GM23248 (cell line): Measurements from ENCODE around the gene CDH1. TPM values are rescaled to one million over a fixed set of nuclear protein-coding genes. Genes with fewer than 3 reads are reported as not detected.
"Not testable (repeated sequence)": the region's sequence is repeated elsewhere in the genome, so short reads cannot be mapped to it uniquely, and the experiment has no call there.

Experiments
- DNase-seq: peaks from one replicate; pipeline ENCODE4 v3.0.0-alpha.2; 2015
- H2AFZ ChIP-seq: fragments of 200-600 bp; sonication (generic); 2 replicates; pipeline ENCODE4 v1.6.1; 2016; ENCODE audit warnings: antibody characterized with exemption
- H3F3A ChIP-seq: fragments of 200-600 bp; sonication (generic); 2 replicates; pipeline ENCODE4 v1.6.1; 2016; ENCODE audit warnings: mild to moderate bottlenecking, antibody characterized with exemption, mixed run types; ENCODE audit not compliant: insufficient read depth
- H3K27ac ChIP-seq: fragments of 200-600 bp; sonication (generic); 2 replicates; pipeline ENCODE4 v1.5.1; 2016; ENCODE audit warnings: mild to moderate bottlenecking
- H3K27me3 ChIP-seq: fragments of 200-600 bp; sonication (generic); replicated peaks from 2 replicates; pipeline ENCODE4 v1.6.1; 2016; ENCODE audit warnings: mild to moderate bottlenecking; ENCODE audit not compliant: insufficient read depth
- H3K36me3 ChIP-seq: fragments of 200-600 bp; sonication (generic); 2 replicates; pipeline ENCODE4 v1.6.1; 2016; ENCODE audit warnings: low read depth, mild to moderate bottlenecking
- H3K4me1 ChIP-seq: fragments of 200-600 bp; sonication (generic); 2 replicates; pipeline ENCODE4 v1.6.1; 2016; ENCODE audit warnings: mild to moderate bottlenecking; ENCODE audit not compliant: insufficient read depth
- H3K4me2 ChIP-seq: fragments of 200-600 bp; sonication (generic); one replicate; pipeline ENCODE4 v1.6.1; 2016; ENCODE audit warnings: mild to moderate bottlenecking; ENCODE audit not compliant: unreplicated experiment
- H3K4me3 ChIP-seq: fragments of 200-600 bp; sonication (generic); 2 replicates; pipeline ENCODE4 v1.5.1; 2016; ENCODE audit warnings: mild to moderate bottlenecking
- H3K79me2 ChIP-seq: fragments of 200-600 bp; sonication (generic); 2 replicates; pipeline ENCODE4 v1.6.1; 2016; ENCODE audit warnings: mild to moderate bottlenecking; ENCODE audit not compliant: insufficient read depth
- H3K9ac ChIP-seq: fragments of 200-600 bp; sonication (generic); 2 replicates; pipeline ENCODE4 v1.6.1; 2016; ENCODE audit warnings: mild to moderate bottlenecking
- H3K9me2 ChIP-seq: fragments of 200-600 bp; sonication (generic); 2 replicates; pipeline ENCODE4 v1.6.1; 2016; ENCODE audit warnings: mixed run types, mild to moderate bottlenecking, moderate library complexity; ENCODE audit not compliant: insufficient read depth
- H3K9me3 ChIP-seq: fragments of 200-600 bp; sonication (generic); one replicate; pipeline ENCODE4 v1.6.1; 2017; ENCODE audit warnings: low read depth
- H4K20me1 ChIP-seq: fragments of 200-600 bp; sonication (generic); 2 replicates; pipeline ENCODE4 v1.6.0; 2016; ENCODE audit not compliant: insufficient read depth
- EZH2 ChIP-seq: fragments of 200-600 bp; sonication (generic); IDR thresholded peaks from 2 replicates; pipeline ENCODE4 v1.6.1; 2018; ENCODE audit warnings: antibody characterized with exemption, mild to moderate bottlenecking; ENCODE audit not compliant: insufficient read depth, poor library complexity, severe bottlenecking
- EZH2phosphoT487 ChIP-seq: fragments of 200-600 bp; sonication (generic); IDR thresholded peaks from 2 replicates; pipeline ENCODE4 v1.6.1; 2018; ENCODE audit warnings: antibody characterized with exemption, moderate library complexity, mild to moderate bottlenecking, low read depth; ENCODE audit not compliant: insufficient read depth
- WGBS, 2 experiments: methylation state at CpG; one replicate each; pipeline ENCODE4 v1.1.6; 2015 to 2017; ENCODE audit warnings: low lambda C conversion rate in 2 of 2, low coverage in 1 of 2; ENCODE audit errors: missing lambda C conversion rate in 2 of 2; 5-methylcytosine and 5-hydroxymethylcytosine counted together
- in situ Hi-C: fragments of 300-500 bp; cut with MboI; formaldehyde crosslinking; loops from 2 replicates; pipeline ENCODE4 v1.15.0; 2020
- polyA plus RNA-seq: library from polyadenylated mRNA; unstranded; fragments of >200 nt; fragmentation: Nextera tagmentation; extraction: Ambion mirVana; gene quantifications from 2 replicates; pipeline ENCODE4 v1.2.1, GENCODE V29; 2016
- total RNA-seq: library from RNA; depleted of rRNA; stranded (reverse); fragments of >200 nt; shearing (Covaris generic); gene quantifications from 2 replicates; pipeline ENCODE4 v1.2.3, GENCODE V29; 2014

Gene CDH1
- total and polyA plus RNA-seq, 2 experiments from 2014 or later, result 0.04 TPM; not detected in 1

GRCh38 chr16:68715471-68715870, 21.6 kb upstream of the CDH1 start:
- no peaks in the 10 kb centered on the region for H3K79me2 ChIP-seq
- no peaks in the 10 kb centered on the region for H3K9me2 ChIP-seq
- H3K36me3 ChIP-seq, result no peaks in the 10 kb centered on the region
- no peaks in the 10 kb centered on the region for H3F3A ChIP-seq
- in situ Hi-C loops, result loop anchor here (25.0 kb wide), 1 partner anchor 397 kb away; the partner anchor contains the start of gene HAS3
- 21% methylated on average over 5 of the region's 5 CpGs for WGBS, 2 experiments
- TF ChIP-seq EZH2 (no peak), EZH2phosphoT487 (no peak)
- no peak overlapping the region for H3K4me2 ChIP-seq
- H3K4me3 ChIP-seq, result no peak overlapping the region
- no peak for DNase-seq
- H3K4me1 ChIP-seq, result no peaks in the 10 kb centered on the region
- H3K27me3 ChIP-seq, result peaks cover 20% of the 10 kb centered on the region
- H3K9ac ChIP-seq, result no peak overlapping the region
- no peaks in the 10 kb centered on the region for H4K20me1 ChIP-seq
- no peaks in the 10 kb centered on the region for H3K9me3 ChIP-seq
- no peak overlapping the region for H2AFZ ChIP-seq
- no peak overlapping the region for H3K27ac ChIP-seq

- H3K4me3 ChIP-seq, H3K4me1 ChIP-seq, H3K9me3 ChIP-seq, H3K9me2 ChIP-seq, H3K4me2 ChIP-seq, H3F3A ChIP-seq, DNase-seq, H3K27ac ChIP-seq, H3K9ac ChIP-seq, H4K20me1 ChIP-seq, H3K79me2 ChIP-seq, H3K36me3 ChIP-seq, H2AFZ ChIP-seq: not testable (repeated sequence)
- 53 to 69% methylated on average over 4 of the region's 4 CpGs for WGBS, 2 experiments
- H3K27me3 ChIP-seq, result peaks cover 20% of the 10 kb centered on the region
- in situ Hi-C loops, result loop anchor here (25.0 kb wide), 1 partner anchor 396 kb away; the partner anchor contains the start of gene HAS3
Observed at GRCh38 chr16:68716516-68716915, 20.6 kb upstream of the CDH1 start.

DNA sequence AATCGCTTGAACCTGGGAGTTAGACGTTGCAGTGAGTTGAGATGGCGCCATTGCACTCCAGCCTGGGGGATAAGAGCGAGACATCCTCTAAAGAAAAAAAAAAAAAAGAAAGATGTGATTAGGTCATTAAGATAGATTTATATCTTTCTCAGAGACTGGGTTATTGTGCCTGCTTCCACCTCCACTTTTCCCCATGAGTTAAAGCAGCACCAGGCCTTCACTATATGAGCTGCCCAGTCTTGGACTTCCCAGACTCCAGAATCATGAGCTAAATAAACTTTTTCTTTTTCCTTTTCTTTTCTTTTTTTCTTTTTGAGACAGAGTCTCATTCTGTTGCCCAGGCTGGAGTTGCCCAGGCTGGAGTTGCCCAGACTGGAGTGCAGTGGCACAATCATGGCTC, 19.4 kb upstream of the CDH1 start:
- Histone ChIP-seq H3K79me2 (no peaks in the 10 kb centered on the region), H3K9me3 (no peaks in the 10 kb centered on the region), H3K4me3 (no peak overlapping the region), H3K4me2 (no peak overlapping the region), H3K9ac (no peak overlapping the region), H3F3A (no peaks in the 10 kb centered on the region), H3K27ac (no peak overlapping the region), H3K4me1 (no peaks in the 10 kb centered on the region), H4K20me1 (no peaks in the 10 kb centered on the region), H3K36me3 (no peaks in the 10 kb centered on the region), H2AFZ (no peak overlapping the region), H3K9me2 (no peaks in the 10 kb centered on the region), H3K27me3 (peaks cover 16% of the 10 kb centered on the region)
- in situ Hi-C loops, result loop anchor here (25.0 kb wide), 1 partner anchor 395 kb away; the partner anchor contains the start of gene HAS3
- no peak for DNase-seq
- TF ChIP-seq EZH2, result no peak
- TF ChIP-seq EZH2phosphoT487, result no peak
- WGBS, 2 experiments, result 78 to 95% methylated on average over 4 of the region's 4 CpGs

GRCh38 chr16:68718590-68718989, 18.5 kb upstream of the CDH1 start:
- Histone ChIP-seq H3K4me2 (no peak overlapping the region), H2AFZ (no peak overlapping the region), H3K27me3 (peaks cover 15% of the 10 kb centered on the region; the same call in 1 of the 2 replicates), H3K9me3 (no peaks in the 10 kb centered on the region), H3K79me2 (no peaks in the 10 kb centered on the region), H3K9me2 (no peaks in the 10 kb centered on the region), H3K36me3 (no peaks in the 10 kb centered on the region), H3K27ac (no peak overlapping the region), H4K20me1 (no peaks in the 10 kb centered on the region), H3K4me1 (no peaks in the 10 kb centered on the region), H3K9ac (no peak overlapping the region), H3F3A (no peaks in the 10 kb centered on the region), H3K4me3 (no peak overlapping the region)
- no peak for TF ChIP-seq EZH2phosphoT487
- TF ChIP-seq EZH2, result no peak
- in situ Hi-C loops, result loop anchor here (25.0 kb wide), 1 partner anchor 394 kb away; the partner anchor contains the start of gene HAS3
- no peak for DNase-seq
- 3 to 6% methylated on average over 9 of the region's 9 CpGs for WGBS, 2 experiments

- Histone ChIP-seq H3K4me1 (no peaks in the 10 kb centered on the region), H3K36me3 (no peaks in the 10 kb centered on the region), H3K9ac (no peak overlapping the region), H3K9me2 (no peaks in the 10 kb centered on the region), H3F3A (no peaks in the 10 kb centered on the region), H3K79me2 (no peaks in the 10 kb centered on the region), H3K9me3 (no peaks in the 10 kb centered on the region), H2AFZ (no peak overlapping the region), H3K4me2 (no peak overlapping the region), H3K4me3 (no peak overlapping the region), H4K20me1 (no peaks in the 10 kb centered on the region), H3K27ac (no peak overlapping the region), H3K27me3 (peaks cover 15% of the 10 kb centered on the region; the same call in 1 of the 2 replicates)
- TF ChIP-seq EZH2phosphoT487 (no peak), EZH2 (no peak)
- 8 to 16% methylated on average over 2 of the region's 2 CpGs for WGBS, 2 experiments
- no peak for DNase-seq
- in situ Hi-C loops, result loop anchor here (25.0 kb wide), 1 partner anchor 392 kb away; the partner anchor contains the start of gene HAS3
Observed at GRCh38 chr16:68719993-68720489, 17.1 kb upstream of the CDH1 start.
